Activated CD8-positive, alpha-beta T cell treated with anti-CD3 and anti-CD28 coated beads for 36 hours (primary cell): ENCODE measurements around the gene ANXA2. TPM values are rescaled to one million over a fixed set of nuclear protein-coding genes. Genes with fewer than 3 reads are reported as not detected.
A peak's percentile ranks its signal among the peaks of the same experiment; 100 is the strongest.
"Not testable (repeated sequence)": the region's sequence is repeated elsewhere in the genome, so short reads cannot be mapped to it uniquely, and the experiment has no call there.

Experiments
- ATAC-seq: fragments of 200-7000 bp; cut with Tn5 transposase; one replicate; pipeline ENCODE4 v1.10.0; 2021; ENCODE audit warnings: mild to moderate bottlenecking, moderate library complexity
- CTCF ChIA-PET: fragments of 350-600 bp; sonication (Branson Sonifier 250); formaldehyde crosslinking; loops from one replicate; lab custom pipeline; 2021; ENCODE audit warnings: antibody characterized with exemption; lab: Charles Lee
- POLR2A ChIA-PET: fragments of 350-600 bp; sonication (Branson Sonifier 250); formaldehyde crosslinking; loops from one replicate; lab custom pipeline; 2021; ENCODE audit warnings: antibody characterized with exemption; lab: Charles Lee
- DNase-seq: peaks from one replicate; pipeline ENCODE4 v3.0.0-alpha.2; 2020
- H3K27ac Mint-ChIP-seq: one replicate; pipeline ENCODE4 v1.8.0; 2021; ENCODE audit warnings: mild to moderate bottlenecking, mixed read lengths
- H3K27me3 Mint-ChIP-seq: one replicate; pipeline ENCODE4 v1.8.0; 2021; ENCODE audit warnings: mixed read lengths
- H3K36me3 Mint-ChIP-seq: one replicate; pipeline ENCODE4 v1.8.0; 2021; ENCODE audit warnings: low read depth, mixed read lengths
- H3K4me1 Mint-ChIP-seq: one replicate; pipeline ENCODE4 v1.8.0; 2021; ENCODE audit warnings: low read depth, mixed read lengths
- H3K4me3 Mint-ChIP-seq: one replicate; pipeline ENCODE4 v1.8.0; 2021; ENCODE audit warnings: mild to moderate bottlenecking, moderate library complexity, mixed read lengths
- H3K9me3 Mint-ChIP-seq: one replicate; pipeline ENCODE4 v1.8.0; 2021; ENCODE audit warnings: mixed read lengths
- intact Hi-C: fragments of 100-400 bp; cut with micrococcal nuclease; formaldehyde crosslinking; loops from one replicate; pipeline ENCODE4 v1.10.0; 2022
- total RNA-seq, 2 experiments: library from RNA; stranded (reverse); gene quantifications; one replicate each; pipeline ENCODE4 v1.2.3, GENCODE V29; 2021
- TF ChIP-seq, protein P1 (sequence below): fragments of 200-600 bp; IDR thresholded peaks from one replicate; pipeline ENCODE4 v1.8.0; 2022; ENCODE audit warnings: antibody characterized with exemption, mild to moderate bottlenecking

ANXA2 gene
- total RNA-seq, 2 experiments from 2014 or later: 57.9 to 60.2 TPM

DNA sequence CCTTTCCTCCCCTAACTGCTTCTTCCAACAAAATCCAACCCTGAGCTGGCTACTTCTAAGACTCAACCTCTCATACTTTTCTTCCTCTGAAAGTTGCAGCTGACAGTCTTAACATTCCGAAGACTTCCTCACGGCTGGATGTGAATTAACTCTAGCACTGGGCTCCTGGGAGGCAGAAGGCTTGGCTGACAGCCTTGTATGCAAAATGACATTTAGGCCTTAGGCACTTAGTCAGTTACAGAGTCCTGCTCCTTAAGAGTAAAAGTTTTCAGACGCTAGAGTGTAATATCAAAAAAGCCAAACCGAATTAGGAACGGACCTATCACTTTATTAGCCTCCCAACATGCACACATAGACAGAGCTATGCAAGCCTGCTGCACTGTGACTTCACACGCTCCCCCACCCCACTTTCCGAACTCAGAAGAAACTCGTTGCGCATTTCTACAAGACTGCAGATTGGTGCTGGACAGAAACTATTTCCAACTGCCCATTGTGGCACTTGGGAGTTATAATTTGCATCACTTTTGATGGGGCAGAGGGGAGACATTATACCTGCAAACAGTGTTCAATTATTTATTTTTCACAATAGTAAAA is 15.5 kb upstream of the ANXA2 start:
- CTCF ChIA-PET: no interaction called here
- TF ChIP-seq, protein P1, sequence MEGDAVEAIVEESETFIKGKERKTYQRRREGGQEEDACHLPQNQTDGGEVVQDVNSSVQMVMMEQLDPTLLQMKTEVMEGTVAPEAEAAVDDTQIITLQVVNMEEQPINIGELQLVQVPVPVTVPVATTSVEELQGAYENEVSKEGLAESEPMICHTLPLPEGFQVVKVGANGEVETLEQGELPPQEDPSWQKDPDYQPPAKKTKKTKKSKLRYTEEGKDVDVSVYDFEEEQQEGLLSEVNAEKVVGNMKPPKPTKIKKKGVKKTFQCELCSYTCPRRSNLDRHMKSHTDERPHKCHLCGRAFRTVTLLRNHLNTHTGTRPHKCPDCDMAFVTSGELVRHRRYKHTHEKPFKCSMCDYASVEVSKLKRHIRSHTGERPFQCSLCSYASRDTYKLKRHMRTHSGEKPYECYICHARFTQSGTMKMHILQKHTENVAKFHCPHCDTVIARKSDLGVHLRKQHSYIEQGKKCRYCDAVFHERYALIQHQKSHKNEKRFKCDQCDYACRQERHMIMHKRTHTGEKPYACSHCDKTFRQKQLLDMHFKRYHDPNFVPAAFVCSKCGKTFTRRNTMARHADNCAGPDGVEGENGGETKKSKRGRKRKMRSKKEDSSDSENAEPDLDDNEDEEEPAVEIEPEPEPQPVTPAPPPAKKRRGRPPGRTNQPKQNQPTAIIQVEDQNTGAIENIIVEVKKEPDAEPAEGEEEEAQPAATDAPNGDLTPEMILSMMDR: no peak
- POLR2A ChIA-PET: no interaction called here
- Mint-ChIP-seq H3K27me3 (no peaks in the 10 kb centered on the region), H3K27ac (no peak overlapping the region), H3K4me3 (no peak overlapping the region), H3K4me1 (peaks cover 7% of the 10 kb centered on the region), H3K36me3 (no peaks in the 10 kb centered on the region), H3K9me3 (no peaks in the 10 kb centered on the region)
- DNase-seq: no peak
- intact Hi-C loops: no loop called here
- no peak for ATAC-seq

DNA sequence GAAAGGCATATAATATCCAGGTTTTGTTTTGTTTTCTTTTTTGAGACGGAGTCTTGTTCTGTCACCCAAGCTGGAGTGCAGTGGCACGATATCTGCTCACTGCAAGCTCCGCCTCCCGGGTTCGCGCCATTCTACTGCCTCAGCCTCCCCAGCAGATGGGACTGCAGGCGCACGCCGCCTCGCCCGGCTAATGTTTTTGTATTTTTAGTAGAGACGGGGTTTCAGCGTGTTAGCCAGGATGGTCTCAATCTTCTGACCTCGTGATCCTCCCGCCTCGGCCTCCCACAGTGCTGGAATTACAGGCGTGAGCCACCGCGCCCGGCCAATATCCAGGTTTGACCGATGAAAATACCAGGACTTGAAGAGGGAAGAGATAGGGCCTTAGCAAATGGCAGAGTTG is 15.0 kb upstream of the ANXA2 start:
- DNase-seq, H3K27me3 Mint-ChIP-seq, H3K27ac Mint-ChIP-seq, ATAC-seq, H3K36me3 Mint-ChIP-seq, H3K4me1 Mint-ChIP-seq, H3K9me3 Mint-ChIP-seq, H3K4me3 Mint-ChIP-seq, intact Hi-C loops, CTCF ChIA-PET: not testable (repeated sequence)
- POLR2A ChIA-PET: interaction anchor here (0.5 kb wide), 1 partner anchor 31 kb away, joined by 3 read pairs; no protein-coding TSS in a partner anchor

DNA sequence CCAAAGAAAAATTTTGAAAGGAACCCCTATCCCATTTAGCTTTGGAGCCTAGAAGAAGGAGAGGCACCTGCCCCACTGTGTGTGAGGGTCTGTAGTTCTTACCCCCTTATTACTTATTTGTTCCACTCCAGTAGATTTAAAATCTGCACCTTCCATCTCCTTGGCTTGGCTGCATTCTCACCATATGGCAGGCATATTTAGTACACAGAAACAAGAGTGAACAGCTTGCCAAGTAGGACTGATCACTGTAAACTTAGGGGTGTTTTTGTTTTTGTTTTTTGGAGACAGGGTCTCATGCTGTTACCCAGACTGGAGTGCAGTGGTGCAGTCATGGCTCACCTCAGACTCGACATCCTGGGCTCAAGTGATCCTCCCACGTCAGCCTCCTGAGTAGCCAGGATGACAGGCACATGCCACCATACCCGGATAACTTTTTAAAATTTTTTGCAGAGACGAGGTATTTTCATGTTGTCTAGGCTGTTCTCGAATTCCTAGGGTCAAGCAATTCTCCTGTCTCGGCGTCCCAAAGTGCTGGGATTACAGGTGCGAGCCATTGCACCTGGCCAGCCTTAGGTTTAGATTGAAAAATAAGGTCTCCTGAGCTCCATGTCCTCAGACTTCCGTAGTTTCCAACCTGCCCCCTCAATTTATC is 14.1 kb upstream of the ANXA2 start:
- no peak for ATAC-seq
- CTCF ChIA-PET: interaction anchor here (1.4 kb wide), 1 partner anchor 53 kb away, joined by 4 read pairs; no protein-coding TSS in a partner anchor
- H3K9me3 Mint-ChIP-seq: no peaks in the 10 kb centered on the region
- intact Hi-C loops: no loop called here
- no peak overlapping the region for H3K4me3 Mint-ChIP-seq
- TF ChIP-seq, protein P1: no peak
- peaks cover 9% of the 10 kb centered on the region for H3K4me1 Mint-ChIP-seq
- DNase-seq: no peak
- POLR2A ChIA-PET: interaction anchor here (0.5 kb wide), 1 partner anchor 32 kb away, joined by 3 read pairs; no protein-coding TSS in a partner anchor
- H3K36me3 Mint-ChIP-seq: no peaks in the 10 kb centered on the region
- no peaks in the 10 kb centered on the region for H3K27me3 Mint-ChIP-seq
- no peak overlapping the region for H3K27ac Mint-ChIP-seq

DNA sequence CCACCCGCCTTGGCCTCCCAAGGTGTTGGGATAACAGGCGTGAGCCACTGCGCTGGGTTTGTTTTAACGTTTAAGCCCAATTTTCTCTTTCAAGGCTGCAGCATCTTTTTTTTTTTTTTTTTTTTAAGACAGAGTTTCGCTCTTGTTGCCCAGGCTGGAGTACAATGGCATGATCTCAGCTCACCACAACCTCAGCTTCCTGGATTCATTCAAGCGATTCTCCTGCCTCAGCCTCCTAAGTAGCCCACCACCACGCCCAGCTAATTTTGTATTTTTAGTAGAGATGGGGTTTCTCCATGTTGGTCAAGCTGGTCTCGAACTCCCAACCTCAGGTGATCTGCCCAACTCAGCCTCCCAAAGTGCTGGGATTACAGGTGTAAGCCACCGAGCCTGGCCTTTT is 12.6 kb upstream of the ANXA2 start:
- H3K27me3 Mint-ChIP-seq, H3K9me3 Mint-ChIP-seq, DNase-seq, intact Hi-C loops, H3K4me3 Mint-ChIP-seq, H3K4me1 Mint-ChIP-seq, ATAC-seq, CTCF ChIA-PET, H3K36me3 Mint-ChIP-seq, POLR2A ChIA-PET, H3K27ac Mint-ChIP-seq: not testable (repeated sequence)

DNA sequence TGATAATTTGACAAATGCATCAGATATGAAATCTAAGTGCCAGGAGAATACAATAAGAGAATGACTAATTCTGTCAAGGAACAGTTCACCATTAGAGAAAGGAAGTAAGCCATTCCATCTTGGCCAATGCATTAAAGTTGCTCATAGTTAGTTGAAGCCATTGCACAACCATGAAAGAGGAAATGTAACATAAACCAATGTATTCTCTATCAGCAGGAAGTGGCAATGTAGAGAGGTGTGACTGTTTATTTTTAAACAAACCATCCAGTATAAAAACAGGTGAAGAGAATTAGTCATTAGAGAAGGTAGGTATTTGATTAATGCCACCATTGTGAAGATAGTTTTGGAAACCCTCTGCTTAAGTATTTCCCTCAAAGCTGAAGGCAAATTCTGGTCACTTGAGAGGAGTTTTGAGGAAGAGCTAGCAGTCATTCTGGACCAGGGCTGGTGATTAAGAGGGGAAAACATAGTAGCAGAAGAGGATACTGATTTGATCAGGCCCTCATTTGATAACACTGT is 10.7 kb upstream of the ANXA2 start:
- TF ChIP-seq, protein P1: no peak
- ATAC-seq: peak; percentile 77
- intact Hi-C loops: no loop called here
- H3K4me3 Mint-ChIP-seq: no peak overlapping the region
- no peaks in the 10 kb centered on the region for H3K27me3 Mint-ChIP-seq
- H3K36me3 Mint-ChIP-seq: no peaks in the 10 kb centered on the region
- CTCF ChIA-PET: interaction anchor here (1.2 kb wide), 1 partner anchor 49 kb away, joined by 4 read pairs; no protein-coding TSS in a partner anchor
- POLR2A ChIA-PET: interaction anchor here (0.8 to 1.6 kb wide), 2 partner anchors 10 to 15 kb away, joined by 3 to 6 read pairs; partner anchors contain the start of gene ANXA2
- no peaks in the 10 kb centered on the region for H3K9me3 Mint-ChIP-seq
- peaks cover 9% of the 10 kb centered on the region for H3K4me1 Mint-ChIP-seq
- no peak for DNase-seq
- peak overlapping the region; percentile 21 for H3K27ac Mint-ChIP-seq

DNA sequence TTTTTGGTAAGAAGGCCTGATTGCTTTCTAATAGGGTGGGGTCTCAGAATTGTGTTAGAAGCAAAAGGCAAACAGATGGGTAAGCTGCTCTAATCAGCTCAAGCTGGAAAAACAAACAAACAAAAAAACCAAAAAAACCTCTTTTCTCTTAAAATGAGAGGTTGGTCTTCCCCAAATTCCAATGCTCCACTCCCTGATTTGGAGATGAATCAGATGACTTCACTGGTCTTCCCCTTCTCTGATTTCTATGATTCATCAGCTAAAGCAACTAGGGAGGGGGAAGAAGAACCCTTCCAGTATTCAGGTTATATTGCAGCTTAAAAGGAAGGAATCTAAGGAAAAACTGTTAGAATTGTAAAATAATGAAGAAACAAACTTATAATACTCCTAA is 9.6 kb upstream of the ANXA2 start:
- no peaks in the 10 kb centered on the region for H3K36me3 Mint-ChIP-seq
- TF ChIP-seq, protein P1: no peak
- H3K27ac Mint-ChIP-seq: no peak overlapping the region
- no peaks in the 10 kb centered on the region for H3K9me3 Mint-ChIP-seq
- CTCF ChIA-PET: interaction anchor here (1.0 kb wide), 1 partner anchor 10 kb away, joined by 4 read pairs; no protein-coding TSS in a partner anchor
- no peaks in the 10 kb centered on the region for H3K27me3 Mint-ChIP-seq
- no peak for ATAC-seq
- DNase-seq: no peak
- peaks cover 9% of the 10 kb centered on the region for H3K4me1 Mint-ChIP-seq
- POLR2A ChIA-PET: no interaction called here
- intact Hi-C loops: no loop called here
- no peak overlapping the region for H3K4me3 Mint-ChIP-seq
